IMR-90 (cell line): ENCODE data around the gene CDKAL1.

Experiments used
- BHLHE40 ChIP-seq: fragments of 150-350 bp; IDR thresholded peaks from 2 replicates; pipeline ENCODE4 v1.6.1; 2016; ENCODE audit warnings: mild to moderate bottlenecking, low read depth, low read length
- CEBPB ChIP-seq: IDR thresholded peaks from 2 replicates; pipeline ENCODE4 v1.6.1; 2012; ENCODE audit warnings: low read depth, low read length, improper control_type of control experiment
- CHD1 ChIP-seq: IDR thresholded peaks from 2 replicates; pipeline ENCODE4 v1.6.1; 2012; ENCODE audit warnings: low read depth, low read length, improper control_type of control experiment
- FOS ChIP-seq: fragments of 150-350 bp; IDR thresholded peaks from 2 replicates; pipeline ENCODE4 v1.6.1; 2016; ENCODE audit warnings: low read depth, low read length
- MAFK ChIP-seq: IDR thresholded peaks from 2 replicates; pipeline ENCODE4 v1.6.1; 2012; ENCODE audit warnings: low read depth, low read length, improper control_type of control experiment
- MAZ ChIP-seq: IDR thresholded peaks from 2 replicates; pipeline ENCODE4 v1.6.1; 2012; ENCODE audit warnings: low read depth, mild to moderate bottlenecking, low read length, improper control_type of control experiment, moderate library complexity, borderline replicate concordance
- NFE2L2 ChIP-seq: fragments of 150-350 bp; IDR thresholded peaks from 2 replicates; pipeline ENCODE4 v1.6.1; 2016; ENCODE audit warnings: low read depth, mild to moderate bottlenecking, low read length
- POLR2A ChIP-seq: IDR thresholded peaks from 2 replicates; pipeline ENCODE4 v1.6.1; 2012; ENCODE audit warnings: mild to moderate bottlenecking, low read depth, low read length
- RAD21 ChIP-seq: IDR thresholded peaks from 2 replicates; pipeline ENCODE4 v1.6.1; 2012; ENCODE audit warnings: low read length, improper control_type of control experiment
- TF ChIP-seq, protein P1 (sequence below): conservative IDR thresholded peaks from 2 replicates; pipeline ENCODE4 v1.5.1; 2012; ENCODE audit warnings: mild to moderate bottlenecking, low read depth, low read length, improper control_type of control experiment
- TF ChIP-seq, protein P2 (sequence below): fragments of 150-350 bp; IDR thresholded peaks from 2 replicates; pipeline ENCODE4 v1.6.1; 2017; ENCODE audit warnings: mild to moderate bottlenecking, antibody characterized with exemption, low read length, low read depth

DNA sequence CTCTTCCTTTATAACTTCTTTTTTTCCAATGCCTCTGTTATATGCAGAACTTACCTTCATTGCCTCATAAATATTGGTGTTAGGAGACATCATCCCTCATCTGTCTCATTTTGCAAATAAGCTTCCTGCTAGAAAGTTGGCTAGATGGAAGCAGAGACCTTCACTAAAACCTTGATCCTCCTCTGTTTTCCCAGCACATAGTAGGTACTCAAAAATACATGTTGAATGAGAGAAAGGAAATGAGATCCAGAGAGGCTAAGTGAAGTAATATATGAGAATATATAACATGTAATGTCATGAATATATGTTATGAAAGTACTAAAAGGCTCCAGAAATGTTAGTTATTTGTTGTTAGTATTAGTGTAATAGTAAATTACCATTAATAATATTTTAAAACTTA, 91.9 kb downstream of the CDKAL1 start:
- TF ChIP-seq POLR2A (no peak), MAFK (no peak), CEBPB (no peak), BHLHE40 (no peak), RAD21 (no peak), FOS (no peak), MAZ (no peak), CHD1 (no peak), NFE2L2 (no peak)
- TF ChIP-seq, protein P1, sequence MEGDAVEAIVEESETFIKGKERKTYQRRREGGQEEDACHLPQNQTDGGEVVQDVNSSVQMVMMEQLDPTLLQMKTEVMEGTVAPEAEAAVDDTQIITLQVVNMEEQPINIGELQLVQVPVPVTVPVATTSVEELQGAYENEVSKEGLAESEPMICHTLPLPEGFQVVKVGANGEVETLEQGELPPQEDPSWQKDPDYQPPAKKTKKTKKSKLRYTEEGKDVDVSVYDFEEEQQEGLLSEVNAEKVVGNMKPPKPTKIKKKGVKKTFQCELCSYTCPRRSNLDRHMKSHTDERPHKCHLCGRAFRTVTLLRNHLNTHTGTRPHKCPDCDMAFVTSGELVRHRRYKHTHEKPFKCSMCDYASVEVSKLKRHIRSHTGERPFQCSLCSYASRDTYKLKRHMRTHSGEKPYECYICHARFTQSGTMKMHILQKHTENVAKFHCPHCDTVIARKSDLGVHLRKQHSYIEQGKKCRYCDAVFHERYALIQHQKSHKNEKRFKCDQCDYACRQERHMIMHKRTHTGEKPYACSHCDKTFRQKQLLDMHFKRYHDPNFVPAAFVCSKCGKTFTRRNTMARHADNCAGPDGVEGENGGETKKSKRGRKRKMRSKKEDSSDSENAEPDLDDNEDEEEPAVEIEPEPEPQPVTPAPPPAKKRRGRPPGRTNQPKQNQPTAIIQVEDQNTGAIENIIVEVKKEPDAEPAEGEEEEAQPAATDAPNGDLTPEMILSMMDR: no peak
- TF ChIP-seq, protein P2, sequence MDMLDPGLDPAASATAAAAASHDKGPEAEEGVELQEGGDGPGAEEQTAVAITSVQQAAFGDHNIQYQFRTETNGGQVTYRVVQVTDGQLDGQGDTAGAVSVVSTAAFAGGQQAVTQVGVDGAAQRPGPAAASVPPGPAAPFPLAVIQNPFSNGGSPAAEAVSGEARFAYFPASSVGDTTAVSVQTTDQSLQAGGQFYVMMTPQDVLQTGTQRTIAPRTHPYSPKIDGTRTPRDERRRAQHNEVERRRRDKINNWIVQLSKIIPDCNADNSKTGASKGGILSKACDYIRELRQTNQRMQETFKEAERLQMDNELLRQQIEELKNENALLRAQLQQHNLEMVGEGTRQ: no peak
